Skin of body (tissue), 2 donors: ENCODE data around the gene SPATA13. TPM values are rescaled to one million over a fixed set of nuclear protein-coding genes. Genes with fewer than 3 reads are reported as not detected.
A peak's percentile ranks its signal among the peaks of the same experiment; 100 is the strongest.
"Not testable (repeated sequence)": the region's sequence is repeated elsewhere in the genome, so short reads cannot be mapped to it uniquely, and the experiment has no call there.

Experiments
- DNase-seq: peaks from one replicate; lab custom pipeline; 2025; lab: John Stamatoyannopoulos, UW
- total RNA-seq: library from RNA; depleted of rRNA; stranded (reverse); fragments of >200 nt; gene quantifications from one replicate; pipeline ENCODE4 v1.2.3, GENCODE V29; 2014

SPATA13 gene
- total RNA-seq, 1 donor from 2014 or later = 7.1 TPM

- no peak for DNase-seq
Observed at GRCh38 chr13:24194447-24194846, 33.9 kb downstream of the SPATA13 start.

GRCh38 chr13:24195626-24196025 lies 35.1 kb downstream of the SPATA13 start:
- DNase-seq = no peak

GRCh38 chr13:24196593-24197197 lies 36.2 kb downstream of the SPATA13 start:
- no peak for DNase-seq

- no peak for DNase-seq
Observed at GRCh38 chr13:24199016-24199415, 38.5 kb downstream of the SPATA13 start.

GRCh38 chr13:24202215-24202614 lies 41.7 kb downstream of the SPATA13 start:
- DNase-seq = no peak

GRCh38 chr13:24203273-24203672 lies 42.8 kb downstream of the SPATA13 start:
- DNase-seq = no peak

- no peak for DNase-seq
Observed at GRCh38 chr13:24203811-24204210, 43.3 kb downstream of the SPATA13 start.

GRCh38 chr13:24205076-24205475 lies 44.6 kb downstream of the SPATA13 start:
- DNase-seq = not testable (repeated sequence)

GRCh38 chr13:24207841-24208667 lies 47.5 kb downstream of the SPATA13 start:
- DNase-seq = peak; percentile 11

- no peak for DNase-seq
Observed at GRCh38 chr13:24209138-24209537, 48.6 kb downstream of the SPATA13 start.

GRCh38 chr13:24212254-24212653 lies 51.7 kb downstream of the SPATA13 start:
- DNase-seq = no peak

GRCh38 chr13:24212674-24213073 lies 52.2 kb downstream of the SPATA13 start:
- no peak for DNase-seq

- no peak for DNase-seq
Observed at GRCh38 chr13:24213932-24214331, 53.4 kb downstream of the SPATA13 start.

- DNase-seq = no peak
Observed at GRCh38 chr13:24214528-24214927, 54.0 kb downstream of the SPATA13 start.

GRCh38 chr13:24215126-24215525 lies 54.6 kb downstream of the SPATA13 start:
- no peak for DNase-seq

- DNase-seq = peak; percentile 30
Observed at GRCh38 chr13:24215732-24216131, 55.2 kb downstream of the SPATA13 start.

- no peak for DNase-seq
Observed at GRCh38 chr13:24216176-24216575, 55.7 kb downstream of the SPATA13 start.

GRCh38 chr13:24216779-24217178 lies 56.3 kb downstream of the SPATA13 start:
- not testable (repeated sequence) for DNase-seq

- no peak for DNase-seq
Observed at GRCh38 chr13:24217601-24218281, 57.2 kb downstream of the SPATA13 start.

- no peak for DNase-seq
Observed at GRCh38 chr13:24218338-24218737, 57.8 kb downstream of the SPATA13 start.

GRCh38 chr13:24218977-24219376 lies 58.5 kb downstream of the SPATA13 start:
- peak; percentile 27 for DNase-seq

- DNase-seq = peak; percentile 67
Observed at GRCh38 chr13:24220086-24220703, 59.7 kb downstream of the SPATA13 start.
